ENCODE results near the gene ENO4. TPM values are rescaled to one million over a fixed set of nuclear protein-coding genes. Genes with fewer than 3 reads are reported as not detected.

The ENO4 gene
- total and polyA plus RNA-seq, 9 donors, result 0.30 to 2.8 (median 0.72) TPM

GRCh38 chr10:116912162-116912561 is 62.9 kb downstream of the ENO4 start:
- Histone ChIP-seq H3K4me1 (ENCODE audit: insufficient read depth) (no peaks in the 10 kb centered on the region), H3K27me3 (no peaks in the 10 kb centered on the region), H3K27ac (no peak overlapping the region), H3K36me3 (no peaks in the 10 kb centered on the region), H3K9me3 (no peaks in the 10 kb centered on the region), H3K4me3 (no peak overlapping the region)
- TF ChIP-seq EP300 (IDR thresholded peaks at IDR 0.05) (no peak), POLR2A (IDR thresholded peaks at IDR 0.05) (no peak)
- TF ChIP-seq, protein P1, sequence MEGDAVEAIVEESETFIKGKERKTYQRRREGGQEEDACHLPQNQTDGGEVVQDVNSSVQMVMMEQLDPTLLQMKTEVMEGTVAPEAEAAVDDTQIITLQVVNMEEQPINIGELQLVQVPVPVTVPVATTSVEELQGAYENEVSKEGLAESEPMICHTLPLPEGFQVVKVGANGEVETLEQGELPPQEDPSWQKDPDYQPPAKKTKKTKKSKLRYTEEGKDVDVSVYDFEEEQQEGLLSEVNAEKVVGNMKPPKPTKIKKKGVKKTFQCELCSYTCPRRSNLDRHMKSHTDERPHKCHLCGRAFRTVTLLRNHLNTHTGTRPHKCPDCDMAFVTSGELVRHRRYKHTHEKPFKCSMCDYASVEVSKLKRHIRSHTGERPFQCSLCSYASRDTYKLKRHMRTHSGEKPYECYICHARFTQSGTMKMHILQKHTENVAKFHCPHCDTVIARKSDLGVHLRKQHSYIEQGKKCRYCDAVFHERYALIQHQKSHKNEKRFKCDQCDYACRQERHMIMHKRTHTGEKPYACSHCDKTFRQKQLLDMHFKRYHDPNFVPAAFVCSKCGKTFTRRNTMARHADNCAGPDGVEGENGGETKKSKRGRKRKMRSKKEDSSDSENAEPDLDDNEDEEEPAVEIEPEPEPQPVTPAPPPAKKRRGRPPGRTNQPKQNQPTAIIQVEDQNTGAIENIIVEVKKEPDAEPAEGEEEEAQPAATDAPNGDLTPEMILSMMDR (IDR thresholded peaks at IDR 0.05), result no peak
- DNase-seq, result no peak
- intact Hi-C loops (cut with DNase I), result no loop called here
- 48 to 65% (median 53%) methylated on average over 1 of the region's 1 CpG for WGBS, 3 donors

DNA sequence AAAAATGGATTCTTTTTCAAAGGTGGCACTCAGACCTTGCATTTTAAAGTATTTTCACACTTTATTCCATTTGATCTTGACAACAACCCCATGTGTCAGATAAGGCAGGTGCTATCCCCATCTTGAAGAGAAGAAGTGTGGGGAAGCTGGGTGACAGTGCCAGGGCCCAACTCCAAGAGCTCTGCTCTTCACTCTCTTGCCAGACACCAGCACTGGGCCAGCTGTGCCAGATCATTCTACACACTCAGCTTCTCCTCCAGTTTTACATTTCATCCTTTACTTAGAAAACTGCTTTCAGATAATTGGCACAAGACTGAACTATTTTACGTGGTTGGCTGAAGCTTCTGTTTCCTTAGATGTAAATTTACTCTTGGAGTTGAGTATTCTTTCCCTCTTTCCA is 64.4 kb downstream of the ENO4 start:
- H3K9me3 ChIP-seq, result no peaks in the 10 kb centered on the region
- H3K27me3 ChIP-seq, result no peaks in the 10 kb centered on the region
- intact Hi-C loops (cut with DNase I), result no loop called here
- H3K36me3 ChIP-seq, result no peaks in the 10 kb centered on the region
- H3K4me1 ChIP-seq (ENCODE audit: insufficient read depth), result no peaks in the 10 kb centered on the region
- no peak overlapping the region for H3K4me3 ChIP-seq
- no peak overlapping the region for H3K27ac ChIP-seq
- DNase-seq, result no peak
- 67 to 79% (median 75%) methylated on average over 1 of the region's 1 CpG for WGBS, 3 donors
- TF ChIP-seq EP300 (IDR thresholded peaks at IDR 0.05) (no peak), POLR2A (IDR thresholded peaks at IDR 0.05) (no peak)
- TF ChIP-seq, protein P1 (IDR thresholded peaks at IDR 0.05), result no peak

GRCh38 chr10:116915340-116915739 is 66.0 kb downstream of the ENO4 start:
- TF ChIP-seq POLR2A (IDR thresholded peaks at IDR 0.05), result no peak
- TF ChIP-seq, protein P1 (IDR thresholded peaks at IDR 0.05), result no peak
- TF ChIP-seq EP300 (IDR thresholded peaks at IDR 0.05), result no peak
- H3K27ac ChIP-seq, result no peak overlapping the region
- intact Hi-C loops (cut with DNase I), result no loop called here
- no peak for DNase-seq
- no peaks in the 10 kb centered on the region for H3K9me3 ChIP-seq
- WGBS, 3 donors, result 61 to 70% (median 65%) methylated on average over 2 of the region's 2 CpGs
- no peaks in the 10 kb centered on the region for H3K27me3 ChIP-seq
- H3K36me3 ChIP-seq, result no peaks in the 10 kb centered on the region
- H3K4me3 ChIP-seq, result no peak overlapping the region
- no peaks in the 10 kb centered on the region for H3K4me1 ChIP-seq (ENCODE audit: insufficient read depth)

- Histone ChIP-seq H3K27me3 (no peaks in the 10 kb centered on the region), H3K36me3 (no peaks in the 10 kb centered on the region), H3K9me3 (no peaks in the 10 kb centered on the region), H3K27ac (no peak overlapping the region), H3K4me1 (ENCODE audit: insufficient read depth) (no peaks in the 10 kb centered on the region), H3K4me3 (no peak overlapping the region)
- TF ChIP-seq, protein P1 (IDR thresholded peaks at IDR 0.05), result no peak
- intact Hi-C loops (cut with DNase I), result no loop called here
- DNase-seq, result no peak
- WGBS, 3 donors, result 87 to 95% (median 89%) methylated on average over 3 of the region's 3 CpGs
These were observed 68.2 kb downstream of the ENO4 start for GRCh38 chr10:116917481-116917880.

- Histone ChIP-seq H3K27me3 (no peaks in the 10 kb centered on the region), H3K36me3 (no peaks in the 10 kb centered on the region), H3K9me3 (no peaks in the 10 kb centered on the region), H3K4me1 (ENCODE audit: insufficient read depth) (no peaks in the 10 kb centered on the region), H3K27ac (no peak overlapping the region), H3K4me3 (no peak overlapping the region)
- 94 to 98% (median 96%) methylated on average over 2 of the region's 2 CpGs for WGBS, 3 donors
- TF ChIP-seq POLR2A (IDR thresholded peaks at IDR 0.05) (no peak), EP300 (IDR thresholded peaks at IDR 0.05) (no peak)
- TF ChIP-seq, protein P1 (IDR thresholded peaks at IDR 0.05), result no peak
- DNase-seq, result no peak
- intact Hi-C loops (cut with DNase I), result no loop called here
These were observed 69.3 kb downstream of the ENO4 start for GRCh38 chr10:116918583-116918982.

Measured in ovary (tissue), 9 donors.